GM21360 (cell line): ENCODE data around the gene MPV17.
"Not testable (repeated sequence)": the region's sequence is repeated elsewhere in the genome, so short reads cannot be mapped to it uniquely, and the experiment has no call there.

ENCODE experiments used
- ATAC-seq: cut with Tn5 transposase; IDR thresholded peaks from one replicate; pipeline ENCODE4 v1.9.1; 2021; ENCODE audit warnings: mild to moderate bottlenecking, moderate library complexity; ENCODE audit not compliant: unreplicated experiment

Gene MPV17

DNA sequence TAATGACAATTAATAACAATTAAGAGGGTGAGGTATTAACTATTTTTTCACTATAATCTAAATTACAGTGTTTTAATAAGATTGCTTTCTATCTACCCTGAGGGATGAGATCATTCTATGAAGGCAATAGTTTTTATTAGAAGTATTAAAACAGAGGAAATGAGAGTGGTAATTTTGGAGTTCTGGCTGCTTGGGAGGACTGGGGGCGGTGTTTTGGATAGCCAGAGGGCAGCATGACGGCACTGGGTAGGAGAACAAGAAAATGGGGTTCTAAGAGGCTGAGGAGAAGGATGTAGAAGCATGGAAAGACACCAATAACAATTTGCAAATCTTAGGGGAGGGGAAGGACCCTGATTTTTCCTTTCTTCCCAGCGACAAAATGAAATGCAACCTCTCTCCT, 52.8 kb downstream of the MPV17 start:
- ATAC-seq, result no peak

DNA sequence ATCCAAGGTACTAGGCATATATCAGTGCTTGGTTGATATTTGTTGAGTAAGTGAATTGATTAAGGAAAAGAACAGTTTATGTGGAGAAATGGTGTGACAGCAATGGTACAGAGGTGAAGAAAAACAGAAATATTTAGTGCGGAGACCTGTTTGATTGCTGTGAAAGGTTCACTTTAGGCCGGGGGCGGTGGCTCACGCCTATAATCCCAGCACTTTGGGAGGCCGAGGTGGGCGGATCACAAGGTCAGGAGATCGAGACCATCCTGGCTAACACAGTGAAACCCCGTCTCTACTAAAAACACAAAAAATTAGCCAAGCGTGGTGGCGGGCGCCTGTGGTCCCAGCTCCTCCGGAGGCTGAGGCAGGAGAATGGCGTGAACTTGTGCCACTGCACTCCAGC, 54.6 kb downstream of the MPV17 start:
- not testable (repeated sequence) for ATAC-seq

DNA sequence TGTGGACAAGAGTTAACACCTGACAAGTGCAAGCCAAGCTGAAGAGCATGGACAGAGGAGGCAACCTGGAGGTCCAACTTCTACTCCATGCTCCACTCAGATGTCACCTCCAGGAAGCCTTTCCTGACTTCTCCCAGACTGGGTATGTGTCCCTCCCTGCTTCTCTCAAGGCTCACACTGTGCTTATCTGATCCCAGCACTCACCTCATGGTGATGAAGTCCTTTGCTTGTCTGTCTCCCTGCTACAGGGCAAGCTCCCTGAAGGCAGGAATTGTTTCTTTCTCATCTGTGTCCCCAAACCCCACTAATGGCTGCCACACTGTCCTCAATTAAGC, 57.4 kb downstream of the MPV17 start:
- no peak for ATAC-seq

DNA sequence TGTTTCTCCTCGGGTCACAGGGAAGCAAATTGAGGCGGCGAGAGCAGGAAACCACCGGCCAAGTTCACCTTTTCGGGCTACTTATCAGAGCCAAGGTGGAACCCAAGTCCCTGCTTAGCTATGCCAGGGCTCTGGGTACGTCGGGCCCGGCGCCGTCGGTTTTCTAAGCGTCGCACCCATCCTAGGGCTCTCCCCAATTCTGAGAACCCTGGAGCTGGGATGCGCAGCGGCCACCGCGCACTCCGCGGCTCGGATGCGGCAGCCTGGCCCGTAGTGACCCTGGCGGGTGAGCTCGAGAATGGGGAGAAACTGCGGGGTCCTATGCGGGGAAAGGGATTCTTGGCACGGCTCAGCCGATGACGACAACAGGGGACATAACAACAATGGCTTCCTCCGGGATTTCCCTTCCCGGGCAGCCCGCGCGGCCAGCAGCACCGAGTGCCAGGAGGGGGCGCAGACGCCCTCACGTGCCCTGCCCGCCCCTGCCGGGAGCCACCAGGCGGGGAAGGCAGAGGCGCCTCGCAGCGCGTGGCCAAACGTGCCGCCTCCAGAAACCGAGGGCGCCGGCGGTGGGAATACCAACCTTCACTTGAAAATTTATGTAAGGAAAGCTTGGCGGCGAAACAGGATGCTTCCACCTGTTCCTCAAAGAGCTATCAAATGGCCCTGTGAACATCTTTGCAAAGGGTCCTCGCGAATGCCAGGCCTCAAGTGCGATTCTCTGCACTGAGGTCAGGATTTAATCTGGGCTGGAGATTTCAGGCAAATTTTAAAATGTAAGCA, 58.0 kb downstream of the MPV17 start:
- ATAC-seq, result no peak

- no peak for ATAC-seq
Measured at GRCh38 chr2:27264253-27264752, 58.6 kb downstream of the MPV17 start.

DNA sequence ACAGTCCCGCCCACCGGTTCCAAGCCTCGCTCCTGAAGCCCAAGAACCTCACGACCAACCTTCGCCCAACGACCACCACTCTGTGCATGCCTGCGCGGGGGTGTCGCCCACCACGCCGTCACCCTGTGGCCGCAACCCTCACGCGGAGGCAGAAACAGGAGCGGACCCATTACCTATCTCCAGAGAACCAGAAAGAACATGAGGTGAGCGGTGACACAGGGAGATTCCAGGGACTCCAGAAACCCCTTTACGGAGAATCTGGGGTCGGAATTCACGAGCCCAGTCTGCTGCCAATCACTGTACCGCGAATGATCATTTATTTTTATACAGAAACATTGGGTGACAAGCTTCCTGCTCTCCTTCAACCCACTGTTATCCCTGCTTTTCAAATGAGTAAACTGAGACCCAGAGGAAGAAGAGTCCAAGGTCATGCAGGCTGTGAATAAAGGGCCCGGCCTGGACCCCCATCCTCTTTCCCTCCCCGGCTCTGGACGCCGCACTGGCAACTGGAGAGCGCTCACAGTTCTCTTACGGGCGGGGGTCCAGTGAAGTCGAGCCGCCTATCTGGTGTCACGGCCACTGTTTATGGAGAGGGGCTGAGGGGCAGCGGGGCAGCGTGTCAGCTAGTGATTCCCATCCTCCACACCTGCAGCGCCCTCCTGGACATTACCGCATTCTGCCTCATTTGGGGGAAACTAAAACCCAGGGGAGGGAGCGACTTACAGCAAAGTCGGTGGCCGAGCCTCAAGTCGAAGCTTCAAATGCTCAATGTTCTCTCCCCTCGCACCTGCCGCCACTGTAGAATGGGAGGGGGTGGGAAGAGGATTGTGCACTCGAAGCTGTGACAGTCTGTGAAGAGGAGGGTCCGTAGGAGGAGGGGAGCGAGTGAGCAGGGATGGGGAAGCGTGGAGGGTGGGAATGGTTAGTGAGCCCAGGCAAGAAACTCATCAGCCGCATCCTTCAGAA, 59.3 kb downstream of the MPV17 start:
- no peak for ATAC-seq

DNA sequence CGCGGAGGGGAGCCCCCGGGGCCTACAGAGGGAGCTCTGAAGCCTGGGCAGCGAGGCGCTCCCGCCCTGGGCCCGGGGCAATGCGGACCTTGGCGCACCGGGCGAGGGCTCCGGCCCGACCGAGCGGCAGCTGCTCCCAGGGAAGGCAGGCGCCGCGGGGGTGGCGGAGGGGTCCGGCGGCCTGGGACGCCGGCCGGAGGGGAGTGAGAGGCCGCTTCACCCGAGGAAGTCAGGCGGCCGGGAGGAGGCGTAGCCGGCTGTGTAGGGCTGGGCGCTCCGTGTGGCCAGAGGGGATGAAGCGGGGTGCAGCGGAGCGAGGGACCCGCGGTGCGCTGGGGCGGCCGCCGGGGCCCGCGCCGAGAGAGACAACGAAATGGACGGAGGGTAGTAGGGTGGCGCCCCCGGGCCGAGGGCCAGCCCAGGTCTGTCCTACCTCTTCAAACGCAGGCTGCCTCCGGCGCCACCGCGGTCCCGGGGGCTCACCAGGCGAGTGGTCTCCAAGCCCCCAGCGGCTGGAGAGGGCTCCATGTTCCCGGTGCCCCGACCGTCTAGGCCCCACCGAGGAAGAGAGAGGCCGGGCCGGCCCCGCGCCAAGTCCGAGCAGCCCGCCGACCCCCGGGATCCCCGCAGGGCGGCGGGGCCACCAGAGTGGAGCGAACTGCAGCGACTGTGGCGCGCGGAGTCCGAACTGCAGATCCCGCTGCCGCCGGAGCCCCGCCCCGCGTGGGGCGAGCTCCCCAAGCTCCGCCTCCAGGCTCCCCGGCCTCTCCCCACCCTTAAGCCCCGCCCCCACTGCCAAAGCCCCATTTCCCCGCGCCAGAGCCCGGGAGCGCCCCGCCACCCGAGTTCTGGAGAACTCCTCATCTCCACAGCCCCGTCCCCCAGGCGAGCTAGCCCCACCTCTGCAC, 60.3 kb downstream of the MPV17 start, which contains the start of gene SLC30A3:
Gene SLC30A3 (minus strand): TSS at position 669 of the 908 bp plus-strand sequence. CDS start 141 bp downstream, at position 528.
- no peak for ATAC-seq

- no peak for ATAC-seq
Measured at GRCh38 chr2:27261926-27262298, 61.0 kb downstream of the MPV17 start.

GRCh38 chr2:27261241-27261925, 61.5 kb downstream of the MPV17 start:
- no peak for ATAC-seq
